GM18511 (cell line): Measurements from ENCODE around the gene THEMIS.
"Not testable (repeated sequence)": the region's sequence is repeated elsewhere in the genome, so short reads cannot be mapped to it uniquely, and the experiment has no call there.

Experiments used
- ATAC-seq: cut with Tn5 transposase; IDR thresholded peaks from one replicate; pipeline ENCODE4 v1.9.1; 2021; ENCODE audit warnings: mild to moderate bottlenecking, moderate library complexity; ENCODE audit not compliant: unreplicated experiment

THEMIS gene

GRCh38 chr6:127918506-127919427, 17.9 kb upstream of the THEMIS start:
- peak; percentile 72 for ATAC-seq

- no peak for ATAC-seq
These were observed 16.9 kb upstream of the THEMIS start for GRCh38 chr6:127917766-127918165.

GRCh38 chr6:127914240-127914639, 13.4 kb upstream of the THEMIS start:
- ATAC-seq, result no peak

- no peak for ATAC-seq
These were observed 12.1 kb upstream of the THEMIS start for GRCh38 chr6:127912914-127913313.

GRCh38 chr6:127907960-127908640, 7.2 kb upstream of the THEMIS start:
- ATAC-seq, result peak; percentile 87

- no peak for ATAC-seq
These were observed 3.3 kb upstream of the THEMIS start for GRCh38 chr6:127904160-127904559.

GRCh38 chr6:127902933-127903332, 2.1 kb upstream of the THEMIS start:
- no peak for ATAC-seq

GRCh38 chr6:127897484-127897883, 3.4 kb downstream of the THEMIS start:
- no peak for ATAC-seq

GRCh38 chr6:127894051-127894450, 6.8 kb downstream of the THEMIS start:
- no peak for ATAC-seq

- ATAC-seq, result no peak
These were observed 7.3 kb downstream of the THEMIS start for GRCh38 chr6:127893541-127893940.

- ATAC-seq, result no peak
These were observed 9.0 kb downstream of the THEMIS start for GRCh38 chr6:127891731-127892326.

- no peak for ATAC-seq
These were observed 14.3 kb downstream of the THEMIS start for GRCh38 chr6:127886603-127887002.

- no peak for ATAC-seq
These were observed 16.7 kb downstream of the THEMIS start for GRCh38 chr6:127884134-127884533.

- ATAC-seq, result not testable (repeated sequence)
These were observed 18.9 kb downstream of the THEMIS start for GRCh38 chr6:127881949-127882348.

GRCh38 chr6:127880429-127880828, 20.4 kb downstream of the THEMIS start:
- ATAC-seq, result no peak

- peak; percentile 31 for ATAC-seq
These were observed 21.2 kb downstream of the THEMIS start for GRCh38 chr6:127879685-127880084.

- ATAC-seq, result no peak
These were observed 22.7 kb downstream of the THEMIS start for GRCh38 chr6:127878115-127878514.

- peak; percentile 69 for ATAC-seq
These were observed 23.6 kb downstream of the THEMIS start for GRCh38 chr6:127877231-127877630.

GRCh38 chr6:127869772-127870404, 31.0 kb downstream of the THEMIS start:
- no peak for ATAC-seq

- no peak for ATAC-seq
These were observed 31.7 kb downstream of the THEMIS start for GRCh38 chr6:127869183-127869582.

- ATAC-seq, result no peak
These were observed 32.5 kb downstream of the THEMIS start for GRCh38 chr6:127868338-127868737.
